Measurements from ENCODE around the gene FHIT. TPM values are rescaled to one million over a fixed set of nuclear protein-coding genes. Genes with fewer than 3 reads are reported as not detected.
A peak's percentile ranks its signal among the peaks of the same experiment; 100 is the strongest.

The FHIT gene
- total RNA-seq, 1 experiment from 2014 or later, result 9.8 TPM

GRCh38 chr3:60065227-60065868 lies 1185.9 kb downstream of the FHIT start:
- Histone ChIP-seq H3K9me3 (ENCODE audit: insufficient read depth, low read depth) (no peaks in the 10 kb centered on the region), H3K9me2 (ENCODE audit: insufficient read depth) (no peaks in the 10 kb centered on the region), H4K20me1 (ENCODE audit: insufficient read depth) (no peaks in the 10 kb centered on the region), H3K36me3 (ENCODE audit: low read depth) (no peaks in the 10 kb centered on the region), H3F3A (ENCODE audit: insufficient read depth, low read depth) (no peaks in the 10 kb centered on the region), H3K27me3 (ENCODE audit: insufficient read depth, low read depth) (no peaks in the 10 kb centered on the region), H3K27ac (no peak overlapping the region), H3K4me1 (replicated peaks; ENCODE audit: insufficient read depth) (no peaks in the 10 kb centered on the region), H2AFZ (no peak overlapping the region), H3K4me3 (no peak overlapping the region), H3K4me2 (peak overlapping the region; percentile 19; the same call in 1 of the 2 replicates), H3K79me2 (ENCODE audit: low read depth) (no peaks in the 10 kb centered on the region)
- ChIA-PET POLR2A (ENCODE audit: unreplicated experiment) (no interaction called here), CTCF (no interaction called here)
- intact Hi-C loops (cut with micrococcal nuclease; ENCODE audit: unreplicated experiment), result no loop called here
- no peak for DNase-seq
- no TSS peak for BruUV-seq (replicated peaks)
- TF ChIP-seq EZH2 (IDR thresholded peaks at IDR 0.05; ENCODE audit: low read depth), result no peak
- TF ChIP-seq CTCF (conservative IDR thresholded peaks at IDR 0.05), result no peak

DNA sequence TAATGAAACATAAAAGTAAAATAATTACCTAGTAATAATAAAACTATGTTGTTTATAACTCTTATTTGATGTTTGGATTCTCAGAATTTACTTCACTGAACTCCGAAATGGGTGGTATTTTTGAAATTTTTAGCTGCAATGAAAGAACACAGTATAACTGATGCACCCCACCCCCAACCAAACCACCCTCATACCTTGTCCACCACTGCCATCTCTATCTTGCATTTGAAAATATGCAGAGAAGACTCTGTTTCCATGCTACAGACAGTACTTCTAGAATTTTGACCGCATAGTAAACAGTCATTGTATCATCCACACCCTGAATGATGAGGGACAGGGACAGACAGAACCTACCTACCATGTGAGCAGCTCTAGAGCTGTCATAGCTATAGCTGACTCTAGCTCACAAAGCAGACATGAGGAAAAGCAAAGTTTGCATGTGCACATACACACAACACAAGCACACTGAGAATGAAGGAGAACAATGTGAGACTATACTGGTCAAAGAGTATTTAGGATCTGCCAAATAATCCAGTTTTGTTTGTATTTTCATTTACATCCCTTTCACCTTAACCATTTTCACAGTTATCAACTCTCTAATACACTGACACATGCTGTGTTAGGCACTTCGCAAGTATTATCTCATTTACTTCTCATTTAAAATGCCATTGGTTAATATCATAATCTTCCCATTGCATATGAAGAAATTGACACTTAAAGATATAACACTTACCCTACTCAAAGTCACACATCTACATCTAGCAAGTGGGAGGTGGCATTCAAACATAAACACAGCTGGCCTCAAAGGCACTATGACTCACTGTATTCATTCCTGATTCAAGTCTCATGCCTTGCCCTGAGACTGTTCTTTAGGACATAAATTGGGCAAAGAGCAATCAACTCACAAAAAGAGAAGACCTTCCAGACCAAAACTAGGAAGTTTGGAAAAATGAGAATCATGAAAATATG lies 1186.8 kb downstream of the FHIT start:
- POLR2A ChIA-PET (ENCODE audit: unreplicated experiment), result no interaction called here
- no TSS peak for BruUV-seq (replicated peaks)

DNA sequence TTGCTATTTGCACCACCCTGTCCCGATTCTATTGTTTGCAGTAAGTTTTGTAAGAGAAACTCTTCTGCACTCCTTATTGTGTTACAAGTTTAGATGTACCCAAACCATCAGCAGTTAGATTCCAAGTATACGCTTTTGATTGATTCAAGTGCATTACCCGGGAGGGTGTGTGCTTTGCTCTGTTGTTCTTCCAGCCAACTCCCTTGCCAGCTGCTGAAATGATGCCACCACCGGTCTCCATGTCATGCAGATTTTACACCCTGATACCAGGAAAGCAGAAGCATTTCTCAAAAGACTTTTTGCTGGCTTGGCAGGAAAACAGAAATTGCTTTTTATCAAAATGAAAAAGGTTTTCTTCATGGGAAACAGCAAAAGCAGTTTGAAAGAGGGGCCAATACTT lies 1194.8 kb downstream of the FHIT start:
- H4K20me1 ChIP-seq (ENCODE audit: insufficient read depth), result no peaks in the 10 kb centered on the region
- CTCF ChIA-PET, result no interaction called here
- no peak overlapping the region for H2AFZ ChIP-seq
- H3K4me1 ChIP-seq (replicated peaks; ENCODE audit: insufficient read depth), result no peaks in the 10 kb centered on the region
- intact Hi-C loops (cut with micrococcal nuclease; ENCODE audit: unreplicated experiment), result no loop called here
- TF ChIP-seq CTCF (conservative IDR thresholded peaks at IDR 0.05) (no peak), EZH2 (IDR thresholded peaks at IDR 0.05; ENCODE audit: low read depth) (no peak)
- H3K4me2 ChIP-seq, result no peak overlapping the region
- no TSS peak for BruUV-seq (replicated peaks)
- H3F3A ChIP-seq (ENCODE audit: insufficient read depth, low read depth), result no peaks in the 10 kb centered on the region
- no peaks in the 10 kb centered on the region for H3K9me2 ChIP-seq (ENCODE audit: insufficient read depth)
- H3K9me3 ChIP-seq (ENCODE audit: insufficient read depth, low read depth), result no peaks in the 10 kb centered on the region
- H3K79me2 ChIP-seq (ENCODE audit: low read depth), result no peaks in the 10 kb centered on the region
- no peak for DNase-seq
- no peak overlapping the region for H3K4me3 ChIP-seq
- POLR2A ChIA-PET (ENCODE audit: unreplicated experiment), result no interaction called here
- no peaks in the 10 kb centered on the region for H3K27me3 ChIP-seq (ENCODE audit: insufficient read depth, low read depth)
- no peak overlapping the region for H3K27ac ChIP-seq
- no peaks in the 10 kb centered on the region for H3K36me3 ChIP-seq (ENCODE audit: low read depth)

More for the DNA sequence above, 1186.8 kb downstream of the FHIT start:
- no peak overlapping the region for H3K27ac ChIP-seq
- no peak overlapping the region for H2AFZ ChIP-seq
- TF ChIP-seq CTCF (conservative IDR thresholded peaks at IDR 0.05) (no peak), EZH2 (IDR thresholded peaks at IDR 0.05; ENCODE audit: low read depth) (no peak)
- H3K36me3 ChIP-seq (ENCODE audit: low read depth), result no peaks in the 10 kb centered on the region
- H3K4me3 ChIP-seq, result no peak overlapping the region
- no peaks in the 10 kb centered on the region for H3K79me2 ChIP-seq (ENCODE audit: low read depth)
- no peaks in the 10 kb centered on the region for H4K20me1 ChIP-seq (ENCODE audit: insufficient read depth)
- H3K9me3 ChIP-seq (ENCODE audit: insufficient read depth, low read depth), result no peaks in the 10 kb centered on the region
- CTCF ChIA-PET, result no interaction called here
- H3K9me2 ChIP-seq (ENCODE audit: insufficient read depth), result no peaks in the 10 kb centered on the region
- H3K27me3 ChIP-seq (ENCODE audit: insufficient read depth, low read depth), result no peaks in the 10 kb centered on the region
- DNase-seq, result no peak
- no peaks in the 10 kb centered on the region for H3F3A ChIP-seq (ENCODE audit: insufficient read depth, low read depth)
- intact Hi-C loops (cut with micrococcal nuclease; ENCODE audit: unreplicated experiment), result no loop called here
- H3K4me2 ChIP-seq, result peak overlapping the region; percentile 19; the same call in 1 of the 2 replicates
- no peaks in the 10 kb centered on the region for H3K4me1 ChIP-seq (replicated peaks; ENCODE audit: insufficient read depth)

Data from PC-9 (cell line).